Activated naive CD4-positive, alpha-beta T cell treated with anti-CD3 and anti-CD28 coated beads, Interleukin-2, amount 50 U/mL, for 72 hours (primary cell): ENCODE results near the gene H2BK1. TPM values are rescaled to one million over a fixed set of nuclear protein-coding genes. Genes with fewer than 3 reads are reported as not detected.

Experiments used
- ATAC-seq, 2 donors: fragments of 150-1000 bp; cut with Tn5 transposase; 2 replicates each; pipeline ENCODE4 v1.10.0; 2021; ENCODE audit warnings: mild to moderate bottlenecking in 2 of 2, moderate library complexity in 2 of 2
- DNase-seq, 2 donors: peaks; one replicate each; pipeline ENCODE4 v3.0.0; 2021 to 2022; ENCODE audit warnings: low spot score in 2 of 2
- H3K27ac Mint-ChIP-seq, 2 donors: one replicate each; pipeline ENCODE4 v1.8.0; 2022; ENCODE audit warnings: mild to moderate bottlenecking in 2 of 2, mixed read lengths in 2 of 2
- H3K36me3 Mint-ChIP-seq, 2 donors: one replicate each; pipeline ENCODE4 v1.8.0; 2022; ENCODE audit warnings: mixed read lengths in 2 of 2
- H3K9me3 Mint-ChIP-seq, 2 donors: one replicate each; pipeline ENCODE4 v1.8.0; 2022; ENCODE audit warnings: mixed read lengths in 2 of 2
- total RNA-seq, 2 donors: library from RNA; stranded (reverse); gene quantifications; one replicate each; pipeline ENCODE4 v1.2.3, GENCODE V29; 2022

H2BK1 gene
- total RNA-seq, 2 donors from 2014 or later, result 1.2 TPM; not detected in 1

GRCh38 chr7:151238924-151239836, 28.9 kb upstream of the H2BK1 start:
- Mint-ChIP-seq H3K36me3 (no peaks in the 10 kb centered on the region), H3K9me3 (no peaks in the 10 kb centered on the region), H3K27ac (peak overlapping the region in 1 of 2 donors; percentile 39)
- DNase-seq (no peak), ATAC-seq (no peak)

GRCh38 chr7:151238190-151238810, 28.0 kb upstream of the H2BK1 start:
- peaks cover 6% of the 10 kb centered on the region in 2 donors for H3K36me3 Mint-ChIP-seq
- ATAC-seq, result no peak
- no peak overlapping the region for H3K27ac Mint-ChIP-seq
- H3K9me3 Mint-ChIP-seq, result no peaks in the 10 kb centered on the region
- no peak for DNase-seq

- DNase-seq, result no peak
- Mint-ChIP-seq H3K27ac (no peak overlapping the region), H3K36me3 (peaks cover 12% of the 10 kb centered on the region in 2 donors), H3K9me3 (no peaks in the 10 kb centered on the region)
- no peak for ATAC-seq
These were observed 27.2 kb upstream of the H2BK1 start for GRCh38 chr7:151237244-151238189.

GRCh38 chr7:151236406-151236805, 26.1 kb upstream of the H2BK1 start:
- ATAC-seq, result no peak
- H3K27ac Mint-ChIP-seq, result no peak overlapping the region
- peaks cover 12 to 17% of the 10 kb centered on the region in 2 donors for H3K36me3 Mint-ChIP-seq
- H3K9me3 Mint-ChIP-seq, result no peaks in the 10 kb centered on the region
- DNase-seq, result no peak

GRCh38 chr7:151235091-151235787, 25.0 kb upstream of the H2BK1 start:
- DNase-seq (no peak), ATAC-seq (no peak)
- Mint-ChIP-seq H3K27ac (no peak overlapping the region), H3K36me3 (peaks cover 12 to 17% of the 10 kb centered on the region in 2 donors), H3K9me3 (no peaks in the 10 kb centered on the region)

- DNase-seq (no peak), ATAC-seq (no peak)
- Mint-ChIP-seq H3K36me3 (peaks cover 12 to 17% of the 10 kb centered on the region in 2 donors), H3K9me3 (no peaks in the 10 kb centered on the region), H3K27ac (peak overlapping the region; percentile 99 to 100)
These were observed 23.5 kb upstream of the H2BK1 start for GRCh38 chr7:151233804-151234203.

GRCh38 chr7:151232917-151233701, 22.8 kb upstream of the H2BK1 start:
- H3K27ac Mint-ChIP-seq, result peak overlapping the region; percentile 99 to 100
- no peaks in the 10 kb centered on the region for H3K9me3 Mint-ChIP-seq
- peak; percentile 68 to 81 for DNase-seq
- ATAC-seq, result peak; percentile 82 to 85
- peaks cover 12 to 17% of the 10 kb centered on the region in 2 donors for H3K36me3 Mint-ChIP-seq

GRCh38 chr7:151232091-151232916, 22.0 kb upstream of the H2BK1 start, which contains the start of gene CHPF2:
CHPF2 (plus strand) TSS chr7:151232483; CDS start chr7:151234012, 1,529 bp downstream.
- H3K36me3 Mint-ChIP-seq, result peaks cover 13 to 17% of the 10 kb centered on the region in 2 donors
- DNase-seq, result peak; percentile 89 to 92
- H3K9me3 Mint-ChIP-seq, result no peaks in the 10 kb centered on the region
- peak within 1 kb of the TSS; percentile 99 to 100 for H3K27ac Mint-ChIP-seq
- peak; percentile 94 to 95 for ATAC-seq

GRCh38 chr7:151231080-151231479, 20.8 kb upstream of the H2BK1 start:
- no peak for ATAC-seq
- H3K36me3 Mint-ChIP-seq, result peaks cover 25 to 29% of the 10 kb centered on the region in 2 donors
- DNase-seq, result no peak
- no peaks in the 10 kb centered on the region for H3K9me3 Mint-ChIP-seq
- no peak overlapping the region for H3K27ac Mint-ChIP-seq

GRCh38 chr7:151229249-151229648, 19.0 kb upstream of the H2BK1 start:
- DNase-seq (no peak), ATAC-seq (no peak)
- Mint-ChIP-seq H3K27ac (no peak overlapping the region), H3K36me3 (peaks cover 33 to 38% of the 10 kb centered on the region in 2 donors), H3K9me3 (no peaks in the 10 kb centered on the region)

- peaks cover 29 to 40% of the 10 kb centered on the region in 2 donors for H3K36me3 Mint-ChIP-seq
- ATAC-seq (no peak), DNase-seq (no peak)
- no peaks in the 10 kb centered on the region for H3K9me3 Mint-ChIP-seq
- H3K27ac Mint-ChIP-seq, result peak overlapping the region; percentile 77 to 90
These were observed 18.0 kb upstream of the H2BK1 start for GRCh38 chr7:151228024-151228866.

GRCh38 chr7:151226875-151227782, 16.8 kb upstream of the H2BK1 start, which contains the start of gene ABCF2:
ABCF2 (minus strand) TSS chr7:151227205; CDS start chr7:151226458, 747 bp downstream.
- peak; percentile 91 to 92 for DNase-seq
- H3K9me3 Mint-ChIP-seq, result no peaks in the 10 kb centered on the region
- H3K36me3 Mint-ChIP-seq, result peaks cover 21 to 39% of the 10 kb centered on the region in 2 donors
- ATAC-seq, result peak; percentile 99 to 100
- peak within 1 kb of the TSS; percentile 90 to 99 for H3K27ac Mint-ChIP-seq

- ATAC-seq (peak in 1 of 2 donors; percentile 1), DNase-seq (no peak)
- Mint-ChIP-seq H3K9me3 (no peaks in the 10 kb centered on the region), H3K27ac (peak overlapping the region; percentile 90 to 99), H3K36me3 (peaks cover 19 to 39% of the 10 kb centered on the region in 2 donors)
These were observed 16.2 kb upstream of the H2BK1 start for GRCh38 chr7:151226560-151226874.
